HUDEP-2 (cell line): ENCODE measurements around the gene SYMPK.
"Not testable (repeated sequence)": the region's sequence is repeated elsewhere in the genome, so short reads cannot be mapped to it uniquely, and the experiment has no call there.

Source experiments
- DNase-seq, 76 experiments: peaks; one replicate each; lab custom pipeline; 2025; ENCODE audit not compliant: unreplicated experiment in 76 of 76; lab: John Stamatoyannopoulos, UW

Gene SYMPK

GRCh38 chr19:45862564-45863334 is at the start of gene SYMPK:
TSS of gene SYMPK (minus strand) at chr19:45863147. CDS start at chr19:45854495, 8,652 bp downstream.
- peak; percentile 74 to 100 (median 99) for DNase-seq

GRCh38 chr19:45911291-45911690 is 48.3 kb upstream of the SYMPK start:
- DNase-seq: no peak

- peak in 1 of 76 experiments; percentile 21 for DNase-seq
These were observed 46.0 kb upstream of the SYMPK start for GRCh38 chr19:45908956-45909355.

- no peak for DNase-seq
These were observed 43.3 kb upstream of the SYMPK start for GRCh38 chr19:45906221-45906620.

- DNase-seq: no peak
These were observed 42.1 kb upstream of the SYMPK start for GRCh38 chr19:45905011-45905410.

- peak; percentile 48 to 100 (median 99) for DNase-seq
These were observed 40.0 kb upstream of the SYMPK start for GRCh38 chr19:45902651-45903625.

- DNase-seq: peak in 1 of 76 experiments; percentile 88
These were observed 39.1 kb upstream of the SYMPK start, which contains the start of gene MYPOP for GRCh38 chr19:45901912-45902650. TSS of gene MYPOP (minus strand) at chr19:45902613. CDS start at chr19:45901773, 840 bp downstream.

GRCh38 chr19:45901432-45901911 is 38.5 kb upstream of the SYMPK start:
- DNase-seq: no peak

GRCh38 chr19:45900738-45901431 is 37.9 kb upstream of the SYMPK start:
- DNase-seq: peak in 9 of 76 experiments; percentile 14 to 37 (median 27)

- no peak for DNase-seq
These were observed 37.1 kb upstream of the SYMPK start for GRCh38 chr19:45899919-45900589.

- no peak for DNase-seq
These were observed 36.3 kb upstream of the SYMPK start for GRCh38 chr19:45899253-45899652.

GRCh38 chr19:45897261-45897812 is 34.4 kb upstream of the SYMPK start:
- DNase-seq: no peak

- not testable (repeated sequence) for DNase-seq
These were observed 33.1 kb upstream of the SYMPK start for GRCh38 chr19:45895983-45896599.

- DNase-seq: no peak
These were observed 32.6 kb upstream of the SYMPK start for GRCh38 chr19:45895519-45895972.

GRCh38 chr19:45890877-45891276 is 27.9 kb upstream of the SYMPK start:
- DNase-seq: no peak

- peak in 13 of 76 experiments; percentile 16 to 50 (median 38) for DNase-seq
These were observed 26.4 kb upstream of the SYMPK start for GRCh38 chr19:45889210-45889885.

GRCh38 chr19:45887200-45887710 is 24.3 kb upstream of the SYMPK start:
- peak in 2 of 76 experiments; percentile 23 to 56 for DNase-seq
